HG03095 (cell line): Measurements from ENCODE around the gene ACMSD.
"Not testable (repeated sequence)": the region's sequence is repeated elsewhere in the genome, so short reads cannot be mapped to it uniquely, and the experiment has no call there.

Experiments
- ATAC-seq: cut with Tn5 transposase; IDR thresholded peaks from one replicate; pipeline ENCODE4 v1.9.1; 2021; ENCODE audit warnings: moderate library complexity; ENCODE audit not compliant: unreplicated experiment

Gene ACMSD

GRCh38 chr2:134838143-134838620 is at the start of gene ACMSD:
Gene ACMSD, plus strand, starts transcription at chr2:134838616. Its CDS starts 67 bp downstream, at chr2:134838683.
- ATAC-seq, result no peak

- no peak for ATAC-seq
Observed at GRCh38 chr2:134790487-134790886, 47.9 kb upstream of the ACMSD start.

DNA sequence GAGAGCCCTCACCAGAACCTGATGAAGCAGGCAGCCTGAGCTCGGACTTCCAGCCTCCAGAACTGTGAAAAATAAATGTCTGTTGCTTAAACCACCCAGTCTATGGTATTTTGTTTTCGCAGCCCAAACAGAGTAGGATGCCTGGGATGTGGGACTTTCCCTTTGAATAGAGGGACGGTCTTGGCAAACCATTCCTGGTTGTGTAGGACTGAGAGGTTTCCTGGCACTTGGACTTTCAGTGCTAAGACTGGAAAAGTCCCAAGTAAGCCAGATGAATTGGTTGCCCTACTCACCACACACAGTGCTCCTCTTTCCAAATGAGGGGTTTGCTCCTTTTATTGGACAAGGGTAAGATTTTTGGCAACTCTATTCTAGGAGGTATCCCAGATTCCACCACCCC is 46.8 kb upstream of the ACMSD start:
- ATAC-seq, result no peak

- no peak for ATAC-seq
Observed at GRCh38 chr2:134792186-134792585, 46.2 kb upstream of the ACMSD start.

DNA sequence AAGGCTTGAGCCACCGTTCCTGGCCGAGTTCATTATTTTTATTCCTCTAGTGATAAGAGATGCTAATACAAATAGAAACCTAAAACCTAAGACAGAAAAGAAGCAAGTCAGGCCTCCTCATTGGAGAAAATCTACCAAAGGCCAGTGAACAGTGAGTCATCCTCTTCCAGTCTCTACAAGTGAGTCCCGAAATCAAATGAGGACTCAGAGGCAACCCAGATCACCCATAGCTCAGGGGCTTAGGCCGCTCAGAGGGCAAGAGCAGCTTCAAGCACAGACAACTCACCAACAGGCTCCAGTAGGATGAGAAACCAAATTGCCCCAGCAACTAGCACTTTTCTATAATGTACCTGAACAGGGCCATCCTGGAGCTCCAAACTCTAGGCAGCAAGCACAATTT is 42.7 kb upstream of the ACMSD start:
- ATAC-seq, result no peak

DNA sequence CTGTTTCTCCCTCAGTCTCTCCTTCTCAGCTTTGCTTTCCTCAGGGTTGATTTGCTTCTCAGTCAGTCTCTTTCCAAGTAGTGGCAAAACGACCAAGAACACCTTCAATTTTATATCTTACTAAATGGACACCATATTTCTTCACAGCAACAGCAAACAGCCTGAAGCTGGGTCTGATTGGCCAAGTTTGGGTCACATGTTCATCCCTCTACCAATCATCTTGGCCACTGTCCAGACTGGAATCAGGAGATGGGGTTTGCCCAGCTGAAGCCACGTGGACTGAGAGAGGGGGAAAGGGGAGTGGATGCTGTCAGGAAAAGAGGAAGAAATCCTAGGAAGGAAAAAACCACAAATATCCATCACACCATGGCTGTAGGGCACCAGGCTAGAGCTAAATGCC is 42.0 kb upstream of the ACMSD start:
- no peak for ATAC-seq

GRCh38 chr2:134799936-134800335 is 38.5 kb upstream of the ACMSD start:
- ATAC-seq, result no peak

GRCh38 chr2:134800341-134800740 is 38.1 kb upstream of the ACMSD start:
- no peak for ATAC-seq

- ATAC-seq, result not testable (repeated sequence)
Observed at GRCh38 chr2:134803609-134804405, 34.6 kb upstream of the ACMSD start.

GRCh38 chr2:134815741-134816140 is 22.7 kb upstream of the ACMSD start:
- ATAC-seq, result no peak

GRCh38 chr2:134818321-134818720 is 20.1 kb upstream of the ACMSD start:
- no peak for ATAC-seq

DNA sequence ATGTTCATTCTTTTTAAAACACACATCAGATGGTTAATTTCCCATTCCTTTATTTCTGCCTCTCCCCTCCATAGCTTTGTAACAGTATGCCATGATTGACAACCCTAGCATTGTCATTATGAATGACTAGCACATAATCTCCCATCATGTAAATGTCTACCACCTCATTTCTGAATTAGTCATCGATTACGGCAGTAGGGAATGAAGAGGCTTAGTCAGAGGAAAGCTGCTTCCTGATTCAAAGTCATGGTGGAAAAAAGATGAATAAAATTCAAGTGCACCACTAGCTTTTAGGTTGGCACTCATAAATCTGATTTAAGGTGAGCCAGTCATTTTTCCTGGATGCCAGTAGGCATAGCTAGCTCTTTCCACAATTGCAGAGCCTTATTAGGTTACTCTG is 19.1 kb upstream of the ACMSD start:
- no peak for ATAC-seq

DNA sequence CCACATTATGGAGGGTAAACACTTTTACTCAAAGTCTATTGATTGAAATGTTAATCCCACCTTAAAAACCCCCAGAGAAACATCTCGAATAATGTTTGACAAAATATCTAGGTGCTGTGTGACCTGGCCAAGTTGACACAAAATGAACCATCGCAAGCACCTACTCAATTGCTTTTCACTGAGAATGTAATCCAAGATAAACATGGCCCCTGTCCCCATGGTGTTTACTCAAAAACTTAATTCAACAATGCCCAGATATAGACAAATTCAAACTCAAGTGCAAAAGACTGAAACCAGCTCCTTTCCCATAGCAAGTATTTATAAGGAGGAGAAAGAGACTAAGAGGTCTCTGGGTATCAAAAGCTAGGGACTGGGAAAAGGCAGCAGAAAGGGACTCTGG is 15.0 kb upstream of the ACMSD start:
- no peak for ATAC-seq

DNA sequence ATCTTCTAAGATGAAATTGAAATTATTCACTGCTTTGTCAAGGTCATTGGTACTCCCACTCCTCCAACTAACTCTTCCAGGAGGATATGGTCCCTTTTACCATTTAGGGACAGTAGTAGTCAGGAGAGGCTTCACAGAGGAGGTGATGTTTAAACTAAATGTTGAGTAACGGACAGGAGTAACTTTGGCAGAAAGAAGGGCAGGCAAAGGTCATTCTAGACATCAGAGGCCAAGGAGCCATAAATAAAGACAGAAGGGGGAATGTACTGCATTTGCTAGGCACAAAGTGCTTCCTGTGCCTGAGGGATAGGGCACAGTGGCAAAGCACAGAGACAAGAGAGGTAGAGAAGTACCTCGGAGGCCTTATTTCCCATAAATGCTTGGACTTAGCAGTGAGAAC is 14.6 kb upstream of the ACMSD start:
- no peak for ATAC-seq

GRCh38 chr2:134825716-134826115 is 12.7 kb upstream of the ACMSD start:
- not testable (repeated sequence) for ATAC-seq

DNA sequence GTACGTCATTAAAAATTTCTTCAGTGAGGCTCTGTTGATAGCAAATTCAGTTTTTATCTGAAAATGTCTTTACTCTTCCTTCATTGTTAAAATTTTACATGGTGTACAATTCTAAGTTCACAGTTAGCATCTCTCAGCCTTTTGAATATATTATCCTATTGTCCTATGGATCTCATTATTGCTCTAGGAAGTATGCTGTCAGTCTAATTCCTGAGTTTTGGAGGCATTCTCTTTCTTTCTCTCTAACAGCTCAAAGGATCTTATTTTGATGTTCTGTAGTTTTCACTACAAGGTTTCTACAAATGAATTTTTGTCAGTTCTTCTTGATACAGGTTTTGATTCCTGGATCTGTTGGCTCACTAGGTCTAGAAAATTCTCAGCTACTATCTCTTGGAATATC is 2.9 kb upstream of the ACMSD start:
- no peak for ATAC-seq

GRCh38 chr2:134836986-134837385 is 1.4 kb upstream of the ACMSD start:
- no peak for ATAC-seq

GRCh38 chr2:134839649-134840048 is 1.2 kb downstream of the ACMSD start:
- no peak for ATAC-seq

DNA sequence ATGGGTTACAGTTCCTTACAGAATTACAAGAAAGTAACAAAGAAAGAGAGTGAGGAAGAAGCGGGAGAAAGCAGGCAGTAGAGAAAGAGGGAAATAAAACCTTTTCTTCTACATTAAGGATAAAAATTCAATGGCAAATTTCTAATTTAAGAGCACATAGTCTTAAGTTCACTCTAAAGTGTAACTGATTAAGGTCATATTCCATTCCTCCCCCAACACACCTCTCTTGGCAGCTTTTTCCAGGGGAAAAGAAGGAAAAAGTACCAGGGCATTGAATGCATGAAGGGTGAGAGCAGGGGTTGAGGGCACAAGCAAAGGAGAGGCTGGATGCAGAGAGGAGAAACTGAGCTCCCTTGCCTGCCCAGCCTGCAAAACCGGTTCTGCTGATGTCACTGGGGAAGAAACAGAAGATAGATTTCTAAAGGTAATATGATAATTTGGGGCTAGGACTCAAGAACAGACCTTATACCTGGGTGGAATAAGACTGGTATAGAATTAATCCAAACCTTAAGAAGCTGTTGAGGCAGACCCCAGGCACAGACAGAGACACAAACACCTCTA is 4.6 kb downstream of the ACMSD start:
- ATAC-seq, result no peak

DNA sequence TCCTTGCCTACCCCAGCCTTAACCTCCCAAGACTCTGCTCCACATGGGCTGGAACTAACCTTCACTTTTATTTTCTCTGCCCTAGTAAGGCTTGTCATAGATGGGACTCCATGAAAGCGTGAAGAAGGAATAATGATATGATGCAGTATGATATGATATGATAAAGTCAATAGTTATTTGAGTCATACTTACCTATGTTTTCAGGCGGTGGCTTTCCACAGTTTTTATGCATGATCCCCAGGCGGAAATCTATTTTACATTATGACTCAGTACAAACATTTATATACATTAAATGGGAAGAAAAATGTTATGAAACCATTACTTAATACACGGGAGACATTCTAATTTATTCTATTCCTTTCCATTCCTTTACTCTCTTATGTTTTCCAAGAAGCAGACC is 5.6 kb downstream of the ACMSD start:
- no peak for ATAC-seq

DNA sequence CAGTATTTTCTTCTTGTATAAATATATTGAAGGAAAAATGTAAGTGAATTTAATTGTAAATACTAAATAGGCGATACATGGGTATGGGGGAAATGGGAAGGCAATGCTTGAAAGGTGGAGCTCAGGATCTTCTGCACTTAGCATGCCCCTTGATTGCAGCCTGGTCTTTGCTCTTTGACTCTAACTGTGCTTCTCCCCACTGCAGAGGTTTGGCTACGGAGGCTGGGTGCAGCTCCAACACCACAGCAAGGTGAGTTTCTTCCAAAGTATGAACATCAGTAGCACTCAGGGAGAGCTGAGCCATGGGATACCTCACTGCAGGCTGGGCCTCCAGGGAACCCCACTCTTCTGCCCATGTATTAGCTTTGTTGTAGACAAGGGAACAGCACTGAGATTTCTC is 6.6 kb downstream of the ACMSD start:
- ATAC-seq, result no peak

- no peak for ATAC-seq
Observed at GRCh38 chr2:134845719-134846118, 7.3 kb downstream of the ACMSD start.

- no peak for ATAC-seq
Observed at GRCh38 chr2:134846213-134846612, 7.8 kb downstream of the ACMSD start.
